GM10266 (cell line): ENCODE data around the gene SDK2.
"Not testable (repeated sequence)": the region's sequence is repeated elsewhere in the genome, so short reads cannot be mapped to it uniquely, and the experiment has no call there.

Source experiments
- DNase-seq: peaks from one replicate; pipeline ENCODE4 v3.0.0; 2012; ENCODE audit errors: extremely low spot score
- CTCF ChIP-seq: IDR thresholded peaks from 2 replicates; pipeline ENCODE4 v1.5.1; 2012; ENCODE audit warnings: mild to moderate bottlenecking, low read depth; ENCODE audit not compliant: control insufficient read depth, insufficient read depth; ENCODE audit errors: missing control alignments

Gene SDK2

GRCh38 chr17:73338050-73338521, 306.2 kb downstream of the SDK2 start:
- no peak for TF ChIP-seq CTCF

GRCh38 chr17:73337330-73337710, 306.9 kb downstream of the SDK2 start:
- no peak for TF ChIP-seq CTCF
- DNase-seq: no peak

More at GRCh38 chr17:73338050-73338521, 306.2 kb downstream of the SDK2 start:
- no peak for DNase-seq

GRCh38 chr17:73336408-73337329, 307.6 kb downstream of the SDK2 start:
- no peak for DNase-seq
- no peak for TF ChIP-seq CTCF

GRCh38 chr17:73335591-73336407, 308.4 kb downstream of the SDK2 start:
- DNase-seq: no peak
- TF ChIP-seq CTCF: no peak

- DNase-seq: no peak
- no peak for TF ChIP-seq CTCF
These were observed 309.3 kb downstream of the SDK2 start for GRCh38 chr17:73334771-73335513.

GRCh38 chr17:73333445-73333844, 310.8 kb downstream of the SDK2 start:
- DNase-seq: not testable (repeated sequence)

GRCh38 chr17:73331060-73331459, 313.2 kb downstream of the SDK2 start:
- TF ChIP-seq CTCF: no peak
- no peak for DNase-seq
